ENCODE results near the gene UBA52.

UBA52 gene

DNA sequence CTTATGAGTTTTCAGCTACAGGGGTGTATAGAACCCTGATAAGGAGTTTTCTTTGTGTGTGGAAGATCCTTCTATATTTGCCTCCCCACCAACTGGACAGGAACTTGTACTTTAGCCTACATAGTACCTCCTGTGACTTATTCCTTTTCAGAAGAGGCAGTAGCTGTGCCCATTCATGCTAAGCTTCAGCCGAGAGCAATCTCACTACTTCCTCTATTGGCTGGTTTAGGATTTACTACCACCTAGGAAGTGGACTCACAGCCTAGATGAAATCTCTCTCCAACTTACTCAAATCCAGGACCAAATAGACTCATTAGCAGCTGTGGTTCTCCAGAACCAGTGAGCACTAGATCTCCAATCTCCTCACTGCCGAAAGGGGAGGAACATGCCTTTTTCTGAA, 14.6 kb downstream of the UBA52 start:
- TF ChIP-seq, protein P1, sequence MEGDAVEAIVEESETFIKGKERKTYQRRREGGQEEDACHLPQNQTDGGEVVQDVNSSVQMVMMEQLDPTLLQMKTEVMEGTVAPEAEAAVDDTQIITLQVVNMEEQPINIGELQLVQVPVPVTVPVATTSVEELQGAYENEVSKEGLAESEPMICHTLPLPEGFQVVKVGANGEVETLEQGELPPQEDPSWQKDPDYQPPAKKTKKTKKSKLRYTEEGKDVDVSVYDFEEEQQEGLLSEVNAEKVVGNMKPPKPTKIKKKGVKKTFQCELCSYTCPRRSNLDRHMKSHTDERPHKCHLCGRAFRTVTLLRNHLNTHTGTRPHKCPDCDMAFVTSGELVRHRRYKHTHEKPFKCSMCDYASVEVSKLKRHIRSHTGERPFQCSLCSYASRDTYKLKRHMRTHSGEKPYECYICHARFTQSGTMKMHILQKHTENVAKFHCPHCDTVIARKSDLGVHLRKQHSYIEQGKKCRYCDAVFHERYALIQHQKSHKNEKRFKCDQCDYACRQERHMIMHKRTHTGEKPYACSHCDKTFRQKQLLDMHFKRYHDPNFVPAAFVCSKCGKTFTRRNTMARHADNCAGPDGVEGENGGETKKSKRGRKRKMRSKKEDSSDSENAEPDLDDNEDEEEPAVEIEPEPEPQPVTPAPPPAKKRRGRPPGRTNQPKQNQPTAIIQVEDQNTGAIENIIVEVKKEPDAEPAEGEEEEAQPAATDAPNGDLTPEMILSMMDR (IDR thresholded peaks at IDR 0.05; ENCODE audit: control extremely low read depth, extremely low read depth, low read depth, missing control alignments) = no peak
- no peak for DNase-seq (ENCODE audit: extremely low spot score)
- POLR2A ChIA-PET = interaction anchor here (0.6 to 1.1 kb wide), 2 partner anchors 9 to 32 kb away, joined by 3 to 4 read pairs; no protein-coding TSS in a partner anchor
- CTCF ChIA-PET = interaction anchor here (1.0 to 7.9 kb wide), 7 partner anchors 8 to 136 kb away, joined by 3 to 111 read pairs (median 4); partner anchors contain the start of genes FKBP8 and UBA52

DNA sequence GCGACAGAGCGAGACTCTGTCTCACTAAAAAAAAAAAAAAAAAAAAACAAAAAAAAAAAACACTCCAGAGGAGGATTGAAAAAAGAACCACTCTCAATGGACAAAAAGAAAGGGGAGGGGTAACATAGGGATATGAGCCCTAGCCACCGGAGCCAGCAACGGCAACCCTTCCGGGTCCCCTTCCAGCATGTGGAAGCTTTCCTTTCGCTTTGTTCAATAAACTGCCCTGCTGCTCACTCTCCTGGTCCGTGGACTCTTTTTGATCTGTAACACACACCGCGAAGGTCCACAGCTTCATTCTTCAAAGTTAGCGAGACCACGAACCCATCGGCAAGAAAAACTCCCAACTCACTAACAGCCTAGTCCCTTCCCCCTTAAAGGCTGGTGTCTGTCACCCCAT, 15.9 kb downstream of the UBA52 start:
- ChIA-PET CTCF (interaction anchor here (0.7 to 7.9 kb wide), 15 partner anchors 11 to 260 kb away, joined by 3 to 111 read pairs (median 4); partner anchors contain the start of genes FKBP8, UBA52 and UPF1), POLR2A (no interaction called here)
- TF ChIP-seq, protein P1 (IDR thresholded peaks at IDR 0.05; ENCODE audit: control extremely low read depth, extremely low read depth, low read depth, missing control alignments) = no peak
- no peak for DNase-seq (ENCODE audit: extremely low spot score)

DNA sequence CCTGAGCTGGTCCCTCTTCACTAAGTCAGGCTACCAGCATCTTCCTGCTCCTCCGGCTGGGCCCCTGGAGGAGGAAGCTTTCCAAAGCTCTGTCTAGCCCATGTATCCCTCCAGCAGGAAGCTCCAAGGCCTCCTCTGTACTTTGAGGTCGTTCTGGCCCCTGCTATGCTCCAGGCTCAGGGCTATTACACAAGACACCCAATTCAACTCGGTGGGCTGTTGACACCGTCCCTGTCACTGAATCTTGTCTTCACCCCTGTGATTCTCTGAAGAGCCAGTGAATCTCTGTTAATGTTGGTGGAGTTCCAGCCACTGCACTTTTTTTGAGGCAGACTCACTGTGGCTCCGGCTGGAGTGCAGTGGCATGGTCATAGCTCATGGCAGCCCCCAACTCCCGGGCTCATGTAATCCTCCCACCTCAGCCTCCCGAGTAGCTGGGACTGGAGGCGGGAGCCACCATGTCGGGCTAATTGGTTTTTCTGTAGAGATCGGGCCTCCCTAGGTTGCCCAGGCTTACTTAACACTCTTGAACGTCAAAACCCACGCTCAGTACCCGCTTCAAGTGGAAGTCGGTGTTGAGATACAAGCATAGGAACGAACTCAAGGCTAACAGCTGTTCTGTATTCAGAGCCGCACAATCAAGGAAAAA, 16.4 kb downstream of the UBA52 start:
- TF ChIP-seq, protein P1 (IDR thresholded peaks at IDR 0.05; ENCODE audit: control extremely low read depth, extremely low read depth, low read depth, missing control alignments) = no peak
- POLR2A ChIA-PET = interaction anchor here (1.6 to 1.9 kb wide), 2 partner anchors 12 to 16 kb away, joined by 9 to 16 read pairs; partner anchors contain the start of gene UBA52
- CTCF ChIA-PET = interaction anchor here (0.7 to 7.9 kb wide), 24 partner anchors 12 to 259 kb away, joined by 3 to 111 read pairs (median 5); partner anchors contain the start of genes ELL, FKBP8, KXD1 and UBA52
- DNase-seq (ENCODE audit: extremely low spot score) = no peak

DNA sequence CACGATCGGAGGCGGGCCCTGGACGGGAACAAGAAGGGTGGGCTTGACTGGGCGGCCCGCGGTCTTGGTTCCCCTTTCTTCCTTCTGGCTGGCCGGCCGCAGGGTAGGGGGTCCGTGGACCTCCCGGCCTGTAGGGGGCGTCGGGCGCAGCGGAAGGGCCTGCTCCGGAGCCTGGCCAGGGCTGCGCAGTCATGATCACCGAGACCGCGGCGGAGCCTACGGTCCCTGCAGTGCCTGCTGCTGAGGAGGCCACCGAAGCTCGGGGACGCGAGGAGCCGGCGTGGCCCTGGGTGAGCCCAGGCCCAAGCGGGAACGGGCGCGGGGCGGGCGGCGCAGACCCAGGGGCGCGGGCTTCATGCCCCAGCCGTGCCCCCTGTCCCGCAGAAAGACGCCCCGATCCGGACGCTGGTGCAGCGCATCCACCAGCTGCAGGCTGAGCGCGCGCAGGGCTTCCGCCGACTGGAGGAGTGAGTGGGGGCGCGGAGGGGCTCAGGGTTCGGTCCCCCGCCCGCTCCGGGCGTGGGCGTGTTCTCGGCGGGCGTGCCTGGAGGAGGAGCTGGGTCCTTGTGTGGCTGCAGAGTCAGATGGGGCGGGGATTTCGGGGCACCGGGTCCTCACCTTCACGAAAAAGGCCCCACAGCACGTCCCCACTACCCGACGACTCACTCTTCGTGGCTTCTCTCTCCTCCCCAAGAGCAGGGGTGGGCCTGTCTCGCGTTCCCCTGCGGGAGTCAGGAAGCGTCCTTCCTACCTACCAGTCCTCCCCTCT, 17.1 kb downstream of the UBA52 start, which contains the start of gene REX1BD:
TSS of gene REX1BD (plus strand) at position 188 of the 769 bp plus-strand sequence. CDS start at position 192, 4 bp downstream.
- ChIA-PET POLR2A (interaction anchor here (1.1 to 1.9 kb wide), 3 partner anchors 11 to 17 kb away, joined by 5 to 16 read pairs (median 9); partner anchors contain the start of gene UBA52), CTCF (interaction anchor here (0.7 to 7.9 kb wide), 46 partner anchors 11 to 356 kb away, joined by 3 to 111 read pairs (median 4); partner anchors contain the start of genes COPE, CRTC1, DDX49 and ELL)
- peak; percentile 86 for DNase-seq (ENCODE audit: extremely low spot score)
- TF ChIP-seq, protein P1 (IDR thresholded peaks at IDR 0.05; ENCODE audit: control extremely low read depth, extremely low read depth, low read depth, missing control alignments) = peak; percentile 96

DNA sequence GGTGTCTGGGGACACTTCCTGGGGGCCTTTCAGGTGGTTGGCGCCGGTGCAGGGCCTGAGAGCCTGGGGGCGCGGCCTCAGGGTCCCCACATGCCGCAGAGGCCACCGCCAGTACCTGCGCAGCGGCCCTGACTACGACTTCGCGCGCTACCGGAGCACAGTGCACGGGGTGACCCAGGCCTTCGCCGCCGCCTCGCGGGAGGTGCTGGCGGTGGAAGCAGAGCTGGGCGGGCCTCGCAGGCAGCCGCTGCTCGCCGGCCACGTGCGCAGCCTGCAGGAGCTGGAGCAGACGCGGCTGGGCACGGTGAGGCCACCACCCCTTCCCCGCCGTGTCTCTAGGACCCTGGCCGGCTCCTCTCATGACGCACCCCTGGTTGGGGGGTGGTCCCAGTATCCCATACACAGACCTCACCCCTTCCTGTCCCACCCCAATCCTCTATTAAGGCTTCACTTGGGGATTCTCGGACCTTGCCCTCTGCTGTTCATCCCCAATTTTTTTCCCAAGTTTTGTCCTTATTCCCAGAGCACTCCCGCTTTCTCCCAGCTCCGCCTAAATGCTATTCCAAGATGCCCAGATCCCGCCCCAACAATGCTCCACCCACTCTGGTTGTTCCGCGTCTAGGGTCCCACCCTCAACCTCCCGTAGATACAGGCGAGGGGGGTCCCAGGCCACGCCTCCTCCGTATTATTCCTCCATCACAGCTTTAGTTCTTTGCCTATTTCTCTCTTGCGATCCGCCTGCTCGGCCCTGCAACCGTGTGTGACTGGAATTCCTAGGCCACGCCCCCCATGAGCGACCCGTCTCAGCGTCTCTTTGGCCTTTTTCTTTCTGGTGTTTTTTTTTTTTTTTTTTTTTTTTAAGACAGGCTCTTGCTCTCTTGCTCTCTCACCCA, 18.0 kb downstream of the UBA52 start:
- POLR2A ChIA-PET = interaction anchor here (0.7 to 1.9 kb wide), 4 partner anchors 12 to 526 kb away, joined by 5 to 16 read pairs (median 8); partner anchors contain the start of gene UBA52
- CTCF ChIA-PET = interaction anchor here (0.7 to 7.9 kb wide), 44 partner anchors 10 to 355 kb away, joined by 3 to 111 read pairs (median 4); partner anchors contain the start of genes COPE, CRTC1, DDX49 and ELL
- peak; percentile 75 for DNase-seq (ENCODE audit: extremely low spot score)
- TF ChIP-seq, protein P1 (IDR thresholded peaks at IDR 0.05; ENCODE audit: control extremely low read depth, extremely low read depth, low read depth, missing control alignments) = peak; percentile 24
